HG03520 (cell line): ENCODE measurements around the gene CACNA2D3.

Source experiments
- ATAC-seq: cut with Tn5 transposase; IDR thresholded peaks from one replicate; pipeline ENCODE4 v1.9.1; 2021; ENCODE audit warnings: mild to moderate bottlenecking, moderate library complexity; ENCODE audit not compliant: unreplicated experiment

CACNA2D3 gene

GRCh38 chr3:54822206-54822605, 699.9 kb downstream of the CACNA2D3 start:
- no peak for ATAC-seq

- no peak for ATAC-seq
Observed at GRCh38 chr3:54826251-54826691, 703.9 kb downstream of the CACNA2D3 start.

- no peak for ATAC-seq
Observed at GRCh38 chr3:54827056-54827687, 704.8 kb downstream of the CACNA2D3 start.

- ATAC-seq, result no peak
Observed at GRCh38 chr3:54827776-54828175, 705.4 kb downstream of the CACNA2D3 start.

- no peak for ATAC-seq
Observed at GRCh38 chr3:54830658-54831057, 708.3 kb downstream of the CACNA2D3 start.

GRCh38 chr3:54831112-54831511, 708.8 kb downstream of the CACNA2D3 start:
- no peak for ATAC-seq

GRCh38 chr3:54832876-54833275, 710.5 kb downstream of the CACNA2D3 start:
- ATAC-seq, result no peak

- ATAC-seq, result no peak
Observed at GRCh38 chr3:54835701-54836100, 713.3 kb downstream of the CACNA2D3 start.

- ATAC-seq, result no peak
Observed at GRCh38 chr3:54836871-54837270, 714.5 kb downstream of the CACNA2D3 start.

GRCh38 chr3:54837964-54838363, 715.6 kb downstream of the CACNA2D3 start:
- no peak for ATAC-seq

GRCh38 chr3:54841471-54841870, 719.1 kb downstream of the CACNA2D3 start:
- ATAC-seq, result no peak

- no peak for ATAC-seq
Observed at GRCh38 chr3:54843352-54843751, 721.0 kb downstream of the CACNA2D3 start.

- no peak for ATAC-seq
Observed at GRCh38 chr3:54844211-54844610, 721.9 kb downstream of the CACNA2D3 start.

- no peak for ATAC-seq
Observed at GRCh38 chr3:54845011-54845410, 722.7 kb downstream of the CACNA2D3 start.

- ATAC-seq, result no peak
Observed at GRCh38 chr3:54845551-54845950, 723.2 kb downstream of the CACNA2D3 start.

GRCh38 chr3:54846119-54846518, 723.8 kb downstream of the CACNA2D3 start:
- ATAC-seq, result no peak

- no peak for ATAC-seq
Observed at GRCh38 chr3:54847361-54847760, 725.0 kb downstream of the CACNA2D3 start.

- ATAC-seq, result no peak
Observed at GRCh38 chr3:54849360-54849759, 727.0 kb downstream of the CACNA2D3 start.

- no peak for ATAC-seq
Observed at GRCh38 chr3:54850484-54851018, 728.2 kb downstream of the CACNA2D3 start.

- ATAC-seq, result peak; percentile 64
Observed at GRCh38 chr3:54853573-54854404, 731.4 kb downstream of the CACNA2D3 start.

- no peak for ATAC-seq
Observed at GRCh38 chr3:54856271-54856670, 733.9 kb downstream of the CACNA2D3 start.

- no peak for ATAC-seq
Observed at GRCh38 chr3:54857343-54857742, 735.0 kb downstream of the CACNA2D3 start.
